ACHN (cell line): Measurements from ENCODE around the gene ARRDC1.
"Not testable (repeated sequence)": the region's sequence is repeated elsewhere in the genome, so short reads cannot be mapped to it uniquely, and the experiment has no call there.

Experiments used
- DNase-seq: peaks from one replicate; pipeline ENCODE4 v3.0.0-alpha.2; 2015
- in situ Hi-C: cut with HindIII; loops from 2 replicates; pipeline ENCODE4 v1.10.0; 2017; ENCODE audit warnings: low sequenced_read_pairs, low pct_ligation_motif_present, low pct_unique_long_range_greater_than_20kb

ARRDC1 gene

GRCh38 chr9:137606734-137607138, 1.2 kb downstream of the ARRDC1 start:
- in situ Hi-C loops: no loop called here
- no peak for DNase-seq

DNA sequence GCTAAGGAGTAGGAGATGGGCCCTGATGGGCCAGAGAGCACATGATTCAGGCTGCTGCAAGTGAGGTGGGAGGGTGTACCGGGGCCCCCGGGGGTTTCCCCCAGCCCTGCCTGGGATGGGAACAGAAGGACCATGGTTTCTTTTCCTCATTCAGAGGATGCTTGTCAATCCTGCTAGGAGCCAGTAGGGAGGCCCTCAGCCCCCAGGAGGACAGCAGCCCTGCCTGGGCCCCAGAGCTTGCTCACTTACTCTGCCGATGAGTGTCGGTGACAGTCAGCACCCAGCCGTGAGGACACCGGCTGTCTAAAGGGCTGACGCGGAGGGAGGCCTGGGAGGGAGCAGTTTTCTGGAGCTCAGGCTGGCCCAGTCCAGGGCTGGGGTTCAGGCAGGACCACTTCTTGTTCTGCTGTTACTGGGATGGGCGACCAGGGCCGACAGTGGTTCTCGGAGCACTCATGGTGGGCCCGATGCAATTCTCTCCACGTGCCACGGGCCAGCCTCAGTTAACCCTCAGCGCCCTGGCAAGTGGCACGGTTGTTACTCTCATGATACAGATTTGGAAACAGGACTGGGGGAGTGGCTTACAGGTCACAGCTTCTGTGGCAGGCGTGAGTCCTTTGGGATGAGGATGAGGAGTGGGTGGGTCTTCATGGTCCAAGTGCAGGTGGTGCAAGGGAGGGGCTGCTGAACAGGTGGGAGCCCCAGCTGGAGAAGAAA, 1.8 kb downstream of the ARRDC1 start:
- in situ Hi-C loops: no loop called here
- DNase-seq: no peak

DNA sequence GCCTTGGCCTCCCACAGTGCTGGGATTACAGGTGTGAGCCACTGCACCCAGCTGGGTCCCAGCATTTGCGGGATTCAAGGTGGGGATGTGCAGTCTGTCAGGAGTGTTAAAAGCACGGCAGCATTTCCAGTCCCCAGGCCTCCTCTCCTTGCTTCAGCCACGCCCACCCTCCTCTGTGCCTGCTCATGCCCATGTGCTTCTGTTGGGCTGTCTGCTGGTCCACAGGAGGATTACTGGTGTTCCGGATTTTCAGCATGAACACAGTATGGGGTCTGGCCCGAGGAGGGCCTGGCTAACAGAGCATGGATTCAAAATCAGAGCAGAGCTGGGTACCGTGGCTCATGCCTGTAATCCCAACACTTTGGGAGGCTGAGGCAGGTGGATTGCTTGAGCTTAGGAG, 5.5 kb downstream of the ARRDC1 start:
- in situ Hi-C loops: no loop called here
- DNase-seq: no peak

DNA sequence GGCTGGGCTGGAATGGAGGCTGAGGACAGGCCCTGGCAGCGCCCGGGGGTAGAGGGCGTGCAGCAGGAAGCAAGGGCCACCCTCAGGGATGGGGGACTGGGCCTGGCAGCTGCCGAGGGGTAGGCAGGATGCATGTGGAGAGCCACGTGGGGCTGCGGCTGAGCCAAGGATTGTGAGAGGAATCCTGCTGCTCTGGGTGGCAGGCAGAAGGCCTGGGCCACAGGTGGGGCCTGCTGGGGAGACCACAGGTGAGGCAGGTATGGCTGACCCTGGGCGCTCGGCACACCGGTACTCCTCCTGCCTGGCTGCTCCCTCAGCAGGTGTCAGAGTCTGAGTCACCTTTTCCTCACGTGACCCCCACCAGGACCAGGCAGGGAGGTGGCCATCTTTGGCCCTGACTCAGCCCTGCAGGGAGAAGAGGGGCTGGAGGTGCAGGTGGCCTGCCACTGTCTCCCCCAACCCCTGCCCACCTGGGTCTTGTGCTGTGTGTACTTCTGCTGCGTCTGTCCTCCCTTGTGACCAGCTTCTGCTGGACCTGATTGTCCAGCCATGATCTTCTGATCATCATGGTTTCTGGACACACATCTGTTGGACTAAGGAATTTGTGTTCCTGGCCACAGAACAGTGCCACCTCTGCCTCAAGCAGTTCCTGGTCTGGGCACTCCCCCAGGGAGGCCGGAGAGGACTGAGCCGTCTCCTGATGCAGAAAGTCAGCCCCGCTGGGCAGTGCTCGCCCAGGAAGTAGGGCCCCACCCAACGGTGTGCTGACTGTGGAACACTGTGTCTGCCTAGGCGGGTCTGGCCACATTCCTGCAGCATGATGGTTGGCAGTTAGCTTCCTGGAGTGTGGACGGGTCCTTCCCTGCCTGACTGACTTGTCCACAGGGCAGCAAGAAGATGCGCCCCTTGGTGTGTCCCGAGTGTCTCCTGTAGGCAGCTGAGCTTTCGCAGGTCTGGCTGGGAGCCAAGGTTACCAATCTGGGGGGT, 6.4 kb downstream of the ARRDC1 start:
- in situ Hi-C loops: no loop called here
- DNase-seq: peak; percentile 86

DNA sequence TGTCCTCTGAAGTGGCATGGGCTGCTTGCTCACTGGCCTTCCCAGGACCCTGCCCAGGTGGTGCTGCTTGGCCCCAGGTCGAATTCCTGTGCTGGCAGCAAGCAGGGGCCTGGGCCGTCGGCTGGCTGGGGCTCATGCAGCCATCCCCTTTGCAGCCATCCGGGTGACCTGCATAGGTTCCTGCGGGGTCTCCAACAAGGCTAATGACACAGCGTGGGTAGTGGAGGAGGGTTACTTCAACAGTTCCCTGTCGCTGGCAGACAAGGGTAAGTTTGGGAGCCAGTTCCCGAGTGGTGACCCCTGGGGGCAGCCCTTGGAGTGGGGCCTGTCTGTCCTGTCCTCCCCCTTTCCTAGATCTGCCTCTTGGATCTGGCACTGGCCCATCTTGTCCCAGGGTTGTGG, 7.3 kb downstream of the ARRDC1 start:
- in situ Hi-C loops: no loop called here
- DNase-seq: no peak

GRCh38 chr9:137613259-137613658, 7.8 kb downstream of the ARRDC1 start:
- DNase-seq: no peak
- in situ Hi-C loops: no loop called here

GRCh38 chr9:137613738-137614523, 8.4 kb downstream of the ARRDC1 start:
- DNase-seq: no peak
- in situ Hi-C loops: no loop called here

- in situ Hi-C loops: no loop called here
- no peak for DNase-seq
Measured at GRCh38 chr9:137614631-137615386, 9.3 kb downstream of the ARRDC1 start.

DNA sequence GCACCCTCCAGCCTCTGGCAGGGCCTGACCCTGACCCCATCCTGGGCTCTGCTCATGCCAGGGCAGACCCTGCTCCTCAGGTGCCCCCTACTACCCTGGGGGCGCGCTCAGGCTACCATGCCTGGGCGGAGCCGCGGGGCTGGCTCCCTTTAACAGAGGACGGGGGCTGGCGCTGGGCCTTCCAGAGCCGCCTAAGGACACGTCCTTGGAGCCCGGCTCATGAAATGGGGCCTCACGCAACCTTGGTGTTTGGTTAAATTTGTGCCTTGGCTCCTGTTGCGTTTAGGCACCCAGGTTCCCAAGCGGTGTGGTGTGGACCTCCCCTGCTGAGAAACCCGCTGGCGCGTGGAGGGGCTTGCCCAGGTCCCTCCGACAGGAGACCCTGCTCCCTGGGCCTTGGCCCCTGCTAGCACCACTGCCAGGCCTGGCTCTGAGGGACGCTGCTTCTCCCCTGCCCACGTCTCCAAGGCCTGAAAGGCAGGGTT, 9.9 kb downstream of the ARRDC1 start:
- in situ Hi-C loops: no loop called here
- DNase-seq: no peak

- peak; percentile 80 for DNase-seq
- in situ Hi-C loops: no loop called here
Measured at GRCh38 chr9:137618105-137619067, 12.9 kb downstream of the ARRDC1 start, which contains the start of gene EHMT1. Gene EHMT1 (plus strand): TSS chr9:137619005. CDS start chr9:137619029, 24 bp downstream.

- in situ Hi-C loops: no loop called here
Measured at GRCh38 chr9:137619240-137620047, 14.0 kb downstream of the ARRDC1 start.

GRCh38 chr9:137620048-137620405, 14.5 kb downstream of the ARRDC1 start:
- in situ Hi-C loops: no loop called here
- no peak for DNase-seq

More at GRCh38 chr9:137619240-137620047, 14.0 kb downstream of the ARRDC1 start:
- peak; percentile 55 for DNase-seq

- no peak for DNase-seq
- in situ Hi-C loops: no loop called here
Measured at GRCh38 chr9:137620581-137620980, 15.1 kb downstream of the ARRDC1 start.

GRCh38 chr9:137621131-137621757, 15.8 kb downstream of the ARRDC1 start:
- in situ Hi-C loops: no loop called here
- peak; percentile 39 for DNase-seq

DNA sequence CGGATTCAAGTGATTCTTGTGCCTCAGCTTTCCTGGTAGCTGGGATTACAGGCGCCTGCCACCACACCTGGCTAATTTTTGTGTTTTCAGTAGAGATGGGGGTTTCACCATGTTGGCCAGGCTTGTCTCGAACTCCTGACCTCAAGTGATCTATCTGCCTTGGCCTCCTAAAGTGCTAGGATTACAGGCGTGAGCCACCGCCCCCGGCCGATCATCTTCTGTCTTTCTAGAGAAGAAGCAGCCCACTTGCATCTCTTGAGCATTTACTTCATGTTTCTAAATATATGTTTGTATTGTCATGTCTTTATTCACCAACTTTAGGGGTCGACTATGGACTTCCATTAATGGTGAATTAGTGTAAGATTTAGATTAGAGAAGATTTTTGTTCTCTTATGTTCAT, 16.7 kb downstream of the ARRDC1 start:
- DNase-seq, in situ Hi-C loops: not testable (repeated sequence)

DNA sequence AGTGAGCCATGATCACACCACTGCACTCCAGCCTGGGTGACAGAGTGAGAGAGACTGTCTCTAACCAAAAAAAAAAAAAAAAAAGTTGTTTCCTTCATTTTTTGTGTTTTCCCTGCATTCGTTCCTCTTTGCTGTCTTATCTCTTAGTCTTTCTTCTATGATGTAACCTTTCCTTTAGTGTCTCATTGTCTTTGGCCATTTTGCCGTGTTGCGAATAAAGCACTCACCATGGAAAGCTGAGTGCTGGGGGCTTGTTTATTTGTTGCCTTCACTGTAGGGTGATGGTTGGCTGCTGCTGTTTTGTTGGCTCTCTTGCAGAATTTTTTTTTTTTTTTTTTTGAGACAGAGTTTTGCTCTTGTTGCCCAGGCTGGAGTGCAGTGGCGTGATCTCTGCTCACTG, 21.0 kb downstream of the ARRDC1 start:
- in situ Hi-C loops: no loop called here
- no peak for DNase-seq
